Sigmoid colon (tissue), 4 donors: ENCODE data around the gene JDP2.

ENCODE experiments used
- CTCF ChIP-seq, 4 experiments: fragments of 450-650 bp in 3 of 4; fragments of 200-600 bp in 1 of 4; IDR thresholded peaks; one replicate each; pipeline ENCODE4 v1.5.1; 2016 to 2019; ENCODE audit warnings: antibody characterized with exemption in 4 of 4, mild to moderate bottlenecking in 3 of 4, moderate library complexity in 2 of 4
- EP300 ChIP-seq, 4 donors: sonication (generic); formaldehyde crosslinking; IDR thresholded peaks; one replicate each; pipeline ENCODE4 v1.6.1; 2017; ENCODE audit warnings: antibody characterized with exemption in 4 of 4
- POLR2A ChIP-seq, 2 donors: fragments of 450-650 bp; IDR thresholded peaks; one replicate each; pipeline ENCODE4 v1.6.1; 2016; ENCODE audit warnings: antibody characterized with exemption in 2 of 2, mild to moderate bottlenecking in 2 of 2, moderate library complexity in 2 of 2

- no peak for TF ChIP-seq EP300 (IDR thresholded peaks at IDR 0.05)
- no peak for TF ChIP-seq CTCF (IDR thresholded peaks at IDR 0.05)
- TF ChIP-seq POLR2A (IDR thresholded peaks at IDR 0.05) = no peak
Measured at GRCh38 chr14:75406102-75406501, 21.7 kb upstream of the JDP2 start.
